Renal cortex interstitium (tissue), 3 donors: ENCODE measurements around the gene STX12. TPM values are rescaled to one million over a fixed set of nuclear protein-coding genes. Genes with fewer than 3 reads are reported as not detected.

Source experiments
- polyA plus RNA-seq, 3 donors: library from polyadenylated mRNA; unstranded; fragments of 120-200 nt; gene quantifications; one replicate each; pipeline ENCODE4 v1.2.1, GENCODE V29; 2013; ENCODE audit not compliant: insufficient read length in 3 of 3

The STX12 gene
- polyA plus RNA-seq, 3 donors, result 42.5 to 53.7 (median 48.0) TPM

Other genes with a start within 250 kb of the STX12 start
- 10 to 100 TPM; 34.6 to 50.9 (median 48.8) TPM for gene AHDC1, start 169.1 kb upstream of the STX12 start, polyA plus RNA-seq
- gene FGR, start 138.0 kb upstream of the STX12 start, polyA plus RNA-seq, result 1 to 10 TPM; 1.6 to 2.8 (median 2.1) TPM
- gene IFI6, start 101.0 kb upstream of the STX12 start, polyA plus RNA-seq, result 10 to 100 TPM; 17.5 to 29.4 (median 23.7) TPM
- gene FAM76A, start 47.3 kb upstream of the STX12 start, polyA plus RNA-seq, result 10 to 100 TPM; 11.9 to 17.1 (median 16.7) TPM
- gene PPP1R8, start 57.6 kb downstream of the STX12 start, polyA plus RNA-seq, result 10 to 100 TPM; 46.8 to 63.5 (median 62.1) TPM
- gene THEMIS2, start 99.3 kb downstream of the STX12 start, polyA plus RNA-seq, result 1 to 10 TPM; 3.0 to 6.5 (median 3.2) TPM
- gene RPA2, start 141.4 kb downstream of the STX12 start, polyA plus RNA-seq, result 10 to 100 TPM; 51.1 to 69.8 (median 62.6) TPM
- gene SMPDL3B, start 161.8 kb downstream of the STX12 start, polyA plus RNA-seq, result 10 to 100 TPM; 13.9 to 16.2 (median 14.9) TPM
- 10 to 100 TPM in 1 of 3 donors, 1 to 10 TPM in 2; 7.1 to 10.1 (median 10.0) TPM for gene XKR8, start 186.8 kb downstream of the STX12 start, polyA plus RNA-seq